Urothelium cell line (cell line): ENCODE measurements around the gene DQX1.
"Not testable (repeated sequence)": the region's sequence is repeated elsewhere in the genome, so short reads cannot be mapped to it uniquely, and the experiment has no call there.

Experiments
- DNase-seq: peaks from one replicate; pipeline ENCODE4 v3.0.0; 2011; ENCODE audit warnings: low spot score, mixed read lengths
- FAIRE-seq: peaks from 2 replicates; lab custom pipeline; 2011; peaks lifted over from hg19 to GRCh38; lab: Jason Lieb, UNC

The DQX1 gene

GRCh38 chr2:74497777-74498499, 28.1 kb downstream of the DQX1 start:
- DNase-seq (no peak), FAIRE-seq (no peak)

DNA sequence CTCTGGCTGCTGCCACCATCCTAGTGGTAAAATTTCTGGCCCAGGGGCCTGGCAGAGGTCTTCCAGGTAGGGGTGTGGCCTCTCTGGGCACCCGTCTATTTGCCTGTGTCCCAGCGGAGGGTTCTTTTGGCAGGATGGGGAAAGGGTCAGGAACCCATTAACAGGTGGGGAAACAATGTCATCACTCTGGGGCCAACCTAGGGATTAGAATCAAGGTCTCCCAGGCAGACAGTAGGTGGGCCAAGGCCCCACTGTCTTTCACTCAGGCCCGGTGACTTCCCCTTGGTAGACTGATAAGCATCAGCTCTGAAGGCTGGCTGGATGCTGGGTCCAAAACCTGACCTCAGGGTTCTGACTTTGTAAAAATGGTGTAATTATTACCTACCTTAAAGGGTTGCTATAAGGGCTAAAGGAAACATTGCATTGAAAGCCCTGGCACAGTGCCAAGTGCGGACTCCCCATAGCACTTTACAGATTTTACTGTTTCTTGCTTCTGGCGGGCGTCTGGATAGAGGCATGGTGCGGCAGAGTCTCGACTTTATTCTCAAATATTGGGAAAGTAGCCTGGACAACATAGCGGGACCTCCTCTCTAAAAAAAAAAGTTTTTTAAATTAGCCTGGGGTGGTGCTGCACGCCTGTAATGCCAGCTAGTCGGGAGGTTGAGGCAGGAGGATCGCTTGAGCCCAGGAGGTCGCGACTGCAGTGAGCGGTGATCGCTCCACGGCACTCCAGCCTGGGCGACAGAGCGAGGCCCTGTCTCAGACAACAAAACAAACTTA, 28.8 kb downstream of the DQX1 start:
- FAIRE-seq (no peak), DNase-seq (no peak)

- DNase-seq (no peak), FAIRE-seq (no peak)
Measured at GRCh38 chr2:74495440-74495839, 30.6 kb downstream of the DQX1 start.

DNA sequence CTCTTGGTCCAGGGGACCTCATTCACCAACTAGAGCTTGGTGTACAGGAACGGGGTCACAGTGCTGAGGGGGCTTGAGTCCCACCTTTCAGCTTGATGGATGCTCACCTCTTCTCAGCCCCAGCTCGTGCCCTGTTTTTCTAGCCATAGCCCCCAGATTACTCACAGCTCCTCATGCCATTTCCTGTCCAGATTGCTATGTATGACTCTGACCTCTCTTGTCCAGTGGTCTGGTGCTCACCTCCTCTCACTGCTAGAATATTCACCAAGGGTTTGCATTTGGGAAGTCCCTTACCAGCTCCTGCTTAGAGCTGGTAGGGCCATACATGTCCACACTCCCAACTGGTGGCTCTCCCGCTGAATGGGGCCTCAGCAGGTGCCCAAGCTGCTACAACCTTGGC, 32.5 kb downstream of the DQX1 start:
- FAIRE-seq (no peak), DNase-seq (no peak)

GRCh38 chr2:74491648-74492544, 34.1 kb downstream of the DQX1 start:
- FAIRE-seq (no peak), DNase-seq (no peak)

DNA sequence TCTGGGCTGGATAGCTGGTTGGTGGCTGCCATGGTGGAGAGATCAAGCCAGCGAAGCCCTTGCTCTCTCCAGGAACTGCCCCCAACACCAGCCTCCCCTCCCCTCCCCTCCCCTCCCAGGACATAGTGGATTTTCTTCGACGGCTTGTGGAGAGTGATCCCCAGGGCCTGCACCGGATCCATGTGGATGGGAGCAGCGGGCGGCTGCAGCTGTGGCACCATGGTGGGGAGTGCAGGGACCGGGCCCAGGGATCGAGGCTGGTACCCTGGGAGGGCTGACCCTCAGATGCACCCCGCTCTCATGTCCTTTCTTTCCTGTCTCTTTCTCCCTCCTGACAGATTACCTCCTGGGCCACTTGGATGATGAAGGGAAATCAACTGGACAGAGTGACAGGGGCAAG, 36.1 kb downstream of the DQX1 start:
- FAIRE-seq = no peak
- no peak for DNase-seq

DNA sequence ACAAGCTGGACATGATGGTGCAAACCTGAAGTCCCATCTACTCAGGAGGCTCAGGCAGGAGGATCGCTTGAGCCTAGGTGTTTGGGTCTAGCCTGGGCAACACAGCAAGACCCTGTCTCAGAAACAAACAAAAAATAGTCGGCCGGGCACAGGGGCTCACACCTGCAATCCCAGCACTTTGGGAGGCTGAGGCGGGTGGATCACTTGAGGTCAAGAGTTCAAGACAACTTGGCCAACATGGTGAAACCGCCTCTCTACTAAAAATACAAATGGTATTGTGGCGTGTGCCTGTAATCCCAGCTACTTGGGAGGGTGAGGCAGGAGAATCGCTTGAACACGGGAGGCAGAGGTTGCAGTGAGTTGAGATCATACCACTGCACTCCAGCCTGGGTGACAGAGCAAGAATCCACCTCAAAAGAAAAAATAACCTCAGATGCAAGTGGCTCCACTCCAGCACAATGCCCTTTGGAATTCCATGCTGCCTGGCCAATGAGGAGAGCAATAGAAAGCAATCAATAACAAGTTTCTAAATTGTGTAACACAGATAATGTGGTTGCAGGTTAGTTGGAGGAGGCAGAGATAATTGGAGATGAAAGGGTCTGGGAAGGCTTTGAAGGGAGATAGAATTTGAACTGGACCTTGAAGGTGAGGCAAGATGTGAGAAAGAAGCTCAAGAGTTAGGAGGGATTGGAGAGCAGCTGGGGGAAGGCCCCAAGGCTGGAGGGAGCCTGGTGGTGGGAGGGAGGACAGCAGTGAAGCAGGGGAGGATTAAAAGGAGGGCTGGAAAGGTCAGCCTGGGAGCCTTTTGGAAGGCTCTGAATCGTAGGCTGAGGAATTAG, 37.2 kb downstream of the DQX1 start:
- DNase-seq (no peak), FAIRE-seq (no peak)

GRCh38 chr2:74486141-74486540, 39.9 kb downstream of the DQX1 start:
- DNase-seq (no peak), FAIRE-seq (no peak)

DNA sequence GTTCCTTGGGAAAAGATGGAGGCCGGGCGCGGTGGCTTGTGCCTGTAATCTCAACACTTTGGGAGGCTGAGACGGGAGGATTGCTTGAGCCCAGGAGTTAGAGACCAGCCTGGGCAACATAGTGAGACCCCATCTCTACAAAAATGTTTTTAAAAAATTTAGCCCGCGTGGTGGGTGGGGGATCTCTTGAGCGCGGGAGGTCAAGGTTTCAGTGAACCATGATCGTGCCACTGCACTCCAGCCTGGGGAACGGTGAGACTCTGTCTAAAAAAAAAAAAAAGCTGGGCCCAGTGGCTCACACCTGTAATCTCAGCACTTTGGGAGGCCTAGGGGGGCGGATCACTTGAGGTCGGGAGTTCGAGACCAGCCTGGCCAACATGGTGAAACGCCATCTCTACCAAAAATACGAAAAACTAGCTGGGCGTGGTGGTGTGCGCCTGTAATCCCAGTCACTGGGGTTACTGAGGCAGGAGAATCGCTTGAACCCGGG, 42.3 kb downstream of the DQX1 start:
- FAIRE-seq, DNase-seq: not testable (repeated sequence)

GRCh38 chr2:74482801-74483674, 43.0 kb downstream of the DQX1 start, which contains the start of the genes CCDC142 and TTC31:
Gene CCDC142, minus strand, starts transcription at chr2:74482998. Its CDS starts 161 bp downstream, at chr2:74482837.
Gene TTC31, plus strand, starts transcription at chr2:74483081. Its CDS starts 15 bp downstream, at chr2:74483096.
- DNase-seq = peak; percentile 95
- FAIRE-seq = peak; percentile 91

- FAIRE-seq (no peak), DNase-seq (peak; percentile 63)
Measured at GRCh38 chr2:74481961-74482800, 43.9 kb downstream of the DQX1 start.

DNA sequence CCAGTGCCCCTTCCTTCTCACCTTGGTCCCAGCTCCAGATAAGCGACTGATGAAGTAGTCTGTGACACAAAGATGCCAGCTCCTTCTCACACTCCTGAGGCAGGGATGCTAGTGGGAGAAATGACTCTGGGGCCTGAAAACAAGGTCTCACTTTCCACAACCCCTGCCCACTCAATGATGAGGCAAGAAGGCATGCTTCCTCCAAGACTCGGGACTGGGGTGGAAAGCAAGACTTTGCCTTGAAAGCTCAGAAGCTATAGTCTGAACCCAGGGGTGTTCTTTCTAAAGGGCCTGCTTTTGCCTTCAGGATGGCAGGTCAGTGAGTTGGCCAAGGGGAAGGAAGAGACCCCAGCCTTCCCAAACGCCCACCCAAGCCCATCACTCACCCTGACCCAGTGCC, 44.6 kb downstream of the DQX1 start:
- no peak for FAIRE-seq
- no peak for DNase-seq

DNA sequence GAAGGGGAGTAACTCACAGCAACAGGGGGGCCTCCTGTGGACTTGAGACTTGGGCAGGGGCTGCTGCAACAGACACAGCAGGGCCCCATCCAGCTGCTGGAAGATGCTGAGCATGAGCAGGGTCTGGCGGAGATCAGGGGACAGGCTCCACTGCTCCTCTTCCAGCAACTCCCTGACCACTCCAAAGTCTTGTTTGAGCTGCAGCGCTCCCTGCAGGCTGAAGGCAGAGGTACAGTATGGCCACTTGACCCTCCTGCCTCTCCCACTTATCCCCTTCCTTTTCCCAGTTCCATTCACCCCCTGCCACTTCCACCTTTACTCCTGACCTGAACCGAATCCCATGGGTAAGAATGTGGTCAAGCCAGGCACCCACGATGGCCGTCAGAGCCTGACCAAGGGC, 51.1 kb downstream of the DQX1 start:
- DNase-seq (no peak), FAIRE-seq (no peak)

- DNase-seq (no peak), FAIRE-seq (no peak)
Measured at GRCh38 chr2:74474481-74474880, 51.5 kb downstream of the DQX1 start.

- no peak for DNase-seq
- FAIRE-seq = no peak
Measured at GRCh38 chr2:74472945-74473258, 53.1 kb downstream of the DQX1 start.

DNA sequence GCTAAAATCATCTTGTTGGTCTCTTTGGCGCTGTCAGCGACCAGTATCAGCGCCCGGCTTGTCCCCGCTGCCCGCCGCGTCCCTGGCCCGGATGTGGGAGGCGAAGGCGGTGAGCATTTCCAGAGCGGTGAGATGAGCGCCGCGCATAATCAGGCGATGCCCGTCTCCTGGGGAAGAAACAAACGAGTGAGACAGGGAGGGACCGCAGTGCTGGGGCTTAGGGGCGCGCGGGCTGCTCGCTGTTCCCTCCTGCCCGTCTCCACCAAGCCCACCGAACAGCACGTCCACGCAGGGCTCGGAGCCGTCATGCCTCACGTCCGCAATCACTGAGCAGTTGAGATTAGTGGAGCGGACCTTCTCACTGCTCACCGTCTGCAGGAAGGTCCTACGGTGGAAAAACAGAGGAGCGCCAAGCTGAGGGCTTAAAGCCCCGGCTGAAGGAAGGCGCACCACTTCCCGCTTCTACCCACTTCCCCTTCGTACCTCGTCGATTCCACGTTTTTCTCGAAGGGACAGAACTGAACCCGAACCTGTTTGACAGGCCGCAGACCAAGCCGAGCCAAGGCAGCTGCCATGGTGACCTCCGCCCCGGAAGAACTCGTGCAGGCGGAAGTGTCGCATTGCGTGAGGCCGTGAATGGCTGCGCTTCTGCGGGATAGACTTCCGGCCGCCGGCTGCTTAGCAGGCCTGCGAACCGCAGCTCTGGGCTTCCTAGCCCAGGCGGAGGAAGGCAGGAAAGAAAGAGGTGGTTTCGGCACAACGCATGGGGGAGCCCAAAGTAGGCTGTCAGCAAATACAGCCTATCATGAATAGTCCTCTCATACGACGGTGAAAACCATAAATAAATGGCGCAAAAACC, 53.7 kb downstream of the DQX1 start, which contains the start of gene MRPL53:
Gene MRPL53, minus strand, starts transcription at position 595 of the 859 bp plus-strand sequence. Its CDS starts 20 bp downstream, at position 575.
- peak; percentile 85 for FAIRE-seq
- DNase-seq = peak; percentile 92

DNA sequence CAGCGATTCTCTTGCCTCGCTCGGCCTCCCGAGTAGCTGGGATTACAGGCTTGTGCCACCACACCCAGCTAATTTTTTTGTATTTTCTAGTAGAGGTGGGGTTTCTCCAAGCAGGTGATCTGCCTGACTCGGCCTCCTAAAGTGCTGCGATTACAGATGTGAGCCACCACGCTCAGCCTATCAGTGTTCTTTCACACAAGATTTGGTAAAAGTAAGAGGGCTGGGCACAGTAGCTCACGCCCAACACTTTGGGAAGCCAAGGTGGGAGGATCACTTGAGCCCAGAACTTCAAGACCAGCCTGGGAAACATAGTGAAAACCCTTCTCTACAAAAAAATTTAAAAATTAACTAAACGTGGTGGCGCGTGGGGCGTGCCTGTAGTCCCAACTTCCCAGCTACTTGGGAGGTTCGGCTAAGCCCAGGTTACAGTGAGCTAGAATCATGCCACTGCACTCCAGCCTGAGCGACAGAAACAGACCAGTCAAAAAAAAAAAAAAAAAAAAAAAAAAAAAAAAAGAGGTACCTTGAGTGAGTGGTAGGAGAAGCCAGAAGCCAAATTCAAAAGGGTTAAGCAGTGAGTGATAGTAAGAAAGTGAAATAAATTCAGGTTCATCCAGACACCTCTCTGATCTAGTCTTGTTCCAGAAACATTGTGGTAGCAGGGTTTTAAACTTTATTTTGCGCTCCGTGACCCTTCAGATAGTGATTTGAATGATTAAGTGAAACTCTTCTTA, 54.5 kb downstream of the DQX1 start:
- FAIRE-seq (no peak), DNase-seq (no peak)
